GM21786 (cell line): ENCODE results near the gene PPP1CB.
"Not testable (repeated sequence)": the region's sequence is repeated elsewhere in the genome, so short reads cannot be mapped to it uniquely, and the experiment has no call there.

Source experiments
- ATAC-seq: cut with Tn5 transposase; IDR thresholded peaks from one replicate; pipeline ENCODE4 v1.9.1; 2021; ENCODE audit not compliant: unreplicated experiment

The PPP1CB gene

DNA sequence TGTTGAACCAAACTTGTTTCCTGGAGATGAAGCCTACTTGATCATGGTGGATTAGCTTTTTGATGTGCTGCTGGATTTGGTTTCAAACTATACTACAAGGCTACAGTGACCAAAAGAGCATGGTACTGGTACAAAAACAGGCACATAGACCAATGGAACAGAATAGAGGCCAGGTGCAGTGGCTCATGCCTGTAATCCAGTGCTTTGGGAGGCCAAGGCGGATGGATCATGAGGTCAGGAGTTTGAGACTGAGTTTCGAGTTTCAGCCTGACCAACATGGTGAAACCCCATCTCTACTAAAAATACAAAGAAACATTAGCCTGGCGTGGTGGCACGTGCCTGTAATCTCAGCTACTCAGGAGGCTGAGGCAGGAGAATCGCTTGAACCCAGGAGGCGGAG, 9.0 kb upstream of the PPP1CB start:
- not testable (repeated sequence) for ATAC-seq

DNA sequence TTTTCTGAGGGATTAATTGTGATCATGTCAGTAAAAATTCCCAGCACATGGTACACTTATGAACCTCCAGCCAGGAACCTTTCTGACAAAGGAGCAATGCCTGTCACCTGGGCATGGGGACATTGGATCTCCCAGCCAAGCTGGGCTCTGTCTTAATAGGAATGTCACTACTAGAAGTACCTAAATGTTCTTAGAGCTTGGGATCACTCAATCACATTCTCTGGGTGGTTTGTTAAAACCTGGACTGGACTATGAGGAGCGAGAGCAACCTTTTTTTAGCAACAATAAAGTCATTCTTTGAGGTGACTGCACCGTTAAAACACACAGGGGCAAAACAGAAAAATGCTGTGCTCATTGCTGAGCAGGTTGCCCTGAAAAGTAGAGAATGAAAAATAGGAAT, 6.4 kb upstream of the PPP1CB start:
- no peak for ATAC-seq

DNA sequence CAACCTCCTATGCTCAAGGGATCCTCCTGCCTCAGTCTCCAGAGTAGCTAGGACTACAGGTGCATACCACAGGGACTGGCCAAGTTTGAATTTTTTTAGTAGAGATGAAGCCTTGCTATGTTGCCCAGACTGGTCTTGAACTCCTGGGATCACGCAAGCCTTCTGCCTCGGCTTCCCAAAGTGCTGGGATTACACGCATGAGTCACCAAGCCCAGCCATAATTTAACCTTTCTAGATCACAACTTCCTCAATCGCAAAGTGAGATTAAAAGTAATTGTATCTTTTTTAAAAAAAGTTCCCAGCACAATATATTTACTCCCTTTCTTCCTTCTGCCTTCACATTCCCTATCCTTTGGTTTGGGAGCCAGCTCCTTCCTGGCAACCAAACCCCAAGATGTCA, 5.8 kb upstream of the PPP1CB start:
- ATAC-seq, result no peak

DNA sequence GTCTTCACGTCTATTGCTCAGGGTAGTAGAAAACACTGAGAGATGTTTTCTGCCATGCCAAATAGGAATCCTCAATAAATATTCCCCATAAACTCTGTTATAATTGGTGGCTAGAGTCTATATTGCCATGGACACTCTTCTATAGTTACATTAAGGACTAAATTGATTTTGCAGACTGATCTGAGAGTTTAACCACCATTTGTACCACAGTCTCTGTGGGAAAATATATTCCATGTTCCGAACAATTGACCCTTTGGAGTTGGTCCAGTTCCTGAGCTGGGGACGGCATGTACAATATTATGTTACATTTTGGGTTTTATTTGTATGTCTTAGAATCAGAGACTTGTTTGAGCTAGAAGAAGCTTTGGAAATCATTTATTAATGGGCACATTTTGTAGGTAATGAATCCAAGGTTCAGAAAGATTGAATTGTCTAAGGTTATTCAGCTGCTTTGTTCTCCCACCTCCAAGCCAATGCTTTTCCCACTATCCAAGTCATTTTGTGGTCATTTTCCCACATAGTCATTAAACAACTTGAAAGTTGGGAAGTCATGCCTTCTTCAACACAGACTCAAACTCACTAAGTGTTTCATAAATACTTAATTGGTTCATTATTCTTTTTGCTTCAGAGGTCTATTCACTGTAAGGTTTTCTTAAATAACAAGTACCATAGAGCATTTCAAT, 5.1 kb upstream of the PPP1CB start:
- no peak for ATAC-seq

DNA sequence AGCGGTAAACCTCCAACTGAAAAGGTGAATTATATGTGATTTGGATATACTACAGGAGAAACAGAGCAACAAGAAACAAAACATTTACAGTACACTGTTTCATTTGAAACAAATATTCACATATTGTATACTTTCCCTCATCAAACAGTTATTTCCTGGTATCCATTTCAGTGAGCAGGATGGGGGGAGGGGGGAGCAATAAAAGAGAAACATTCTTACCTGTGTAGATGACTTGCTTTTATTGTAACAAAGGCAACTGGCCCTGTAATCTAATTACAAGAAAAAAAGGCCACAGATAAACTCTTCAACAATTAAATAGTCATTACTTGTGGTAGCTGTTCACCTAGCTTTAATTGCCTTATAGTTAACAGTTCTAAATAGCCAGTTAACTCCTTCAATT, 3.9 kb upstream of the PPP1CB start:
- no peak for ATAC-seq

DNA sequence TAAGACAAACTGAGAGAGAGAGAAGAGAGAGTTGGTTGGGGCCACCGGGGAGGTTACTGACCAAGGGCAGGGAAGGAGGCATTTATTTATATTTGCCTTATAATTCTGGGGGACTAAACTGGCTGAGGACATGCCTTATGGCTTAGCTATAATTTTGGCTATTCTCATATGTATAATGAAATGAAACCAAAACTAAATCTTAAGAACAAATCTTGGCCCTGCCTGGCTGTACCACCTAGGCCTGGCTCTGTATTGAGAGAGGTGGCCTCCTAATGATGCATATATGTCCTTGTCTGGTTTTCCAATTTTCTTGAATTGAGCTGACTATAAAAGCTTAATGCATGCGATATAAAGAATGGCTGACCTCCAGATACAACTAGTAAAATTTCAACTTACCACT, 3.5 kb upstream of the PPP1CB start:
- no peak for ATAC-seq

DNA sequence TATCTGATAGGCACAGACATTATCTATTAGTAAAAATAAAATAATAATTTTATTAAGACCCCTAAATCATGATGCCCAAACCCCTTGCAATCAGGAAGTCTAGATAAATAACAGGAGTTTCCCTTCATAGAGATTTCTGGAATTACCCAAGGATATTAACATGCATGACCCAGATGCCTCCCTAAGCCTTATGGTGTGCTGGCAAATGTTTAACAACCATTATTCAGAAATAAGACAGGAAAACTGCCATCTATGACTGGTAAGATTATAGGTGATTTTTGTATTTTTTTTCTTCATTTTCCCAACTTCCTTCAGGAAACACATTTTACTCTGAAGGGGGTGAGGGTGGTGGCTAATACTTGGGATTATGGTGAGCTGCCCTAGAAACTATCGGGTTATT, 2.7 kb upstream of the PPP1CB start:
- ATAC-seq, result no peak

DNA sequence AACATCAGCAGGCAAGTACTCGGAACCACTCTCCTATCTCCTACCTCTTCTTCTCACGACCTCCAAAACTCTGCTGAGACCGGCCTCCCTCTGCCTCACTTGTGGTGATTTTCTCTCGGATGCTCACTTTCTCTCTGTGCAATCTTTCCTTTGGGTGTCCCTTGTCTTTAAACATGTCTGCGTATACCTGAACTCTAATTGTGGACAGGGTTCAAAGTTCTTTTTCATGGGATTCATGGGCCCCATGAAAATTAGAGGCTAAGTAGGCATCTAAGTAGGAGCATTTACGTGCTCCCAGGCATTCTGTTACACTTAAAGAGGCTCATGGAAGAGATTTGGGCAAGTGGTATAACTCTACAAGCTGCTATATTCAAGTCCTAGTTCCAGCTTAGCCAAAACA, 2.1 kb upstream of the PPP1CB start:
- no peak for ATAC-seq

DNA sequence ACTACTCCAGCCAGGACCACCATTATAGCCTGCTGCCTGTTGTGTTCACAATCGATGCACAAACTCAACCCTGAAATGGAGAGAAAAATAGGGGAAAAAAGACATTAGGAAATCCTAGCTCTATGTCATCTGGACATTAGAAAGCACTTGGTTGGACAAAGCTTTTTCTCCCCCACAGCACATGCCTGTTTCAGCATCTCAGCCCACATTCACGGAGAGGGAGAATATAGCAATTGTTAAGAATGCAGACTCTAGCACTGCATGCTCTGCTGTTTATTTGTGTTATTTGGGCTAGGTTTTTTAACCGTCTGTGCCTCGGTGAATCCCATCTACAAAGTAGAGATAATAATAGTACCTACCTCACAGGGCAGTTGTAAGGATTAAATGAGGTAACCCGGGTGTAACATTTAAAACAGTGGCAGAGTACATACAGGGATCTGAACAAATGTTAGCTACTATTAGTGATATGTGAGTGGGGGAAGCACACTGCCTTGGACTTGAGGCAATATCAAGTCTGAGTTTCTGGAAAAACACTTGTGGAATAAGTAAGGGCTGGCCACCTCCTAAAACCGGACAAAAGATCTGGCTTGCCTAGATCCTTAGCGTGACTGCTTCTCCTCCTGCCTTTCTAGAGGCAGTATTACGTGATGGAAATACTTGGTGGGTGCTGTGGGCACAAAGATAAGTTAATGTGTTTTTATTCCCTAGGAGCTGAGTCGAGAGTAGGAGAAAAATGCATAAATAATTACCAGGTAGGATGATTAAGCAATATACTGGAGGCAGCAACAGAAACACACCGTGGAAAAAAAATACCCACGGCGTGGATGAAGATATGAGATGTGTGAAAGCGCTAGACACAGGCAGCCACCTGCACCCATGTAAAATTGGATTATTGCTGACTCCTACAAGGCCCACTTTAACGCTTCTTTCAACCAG, 1.0 kb upstream of the PPP1CB start:
- no peak for ATAC-seq

DNA sequence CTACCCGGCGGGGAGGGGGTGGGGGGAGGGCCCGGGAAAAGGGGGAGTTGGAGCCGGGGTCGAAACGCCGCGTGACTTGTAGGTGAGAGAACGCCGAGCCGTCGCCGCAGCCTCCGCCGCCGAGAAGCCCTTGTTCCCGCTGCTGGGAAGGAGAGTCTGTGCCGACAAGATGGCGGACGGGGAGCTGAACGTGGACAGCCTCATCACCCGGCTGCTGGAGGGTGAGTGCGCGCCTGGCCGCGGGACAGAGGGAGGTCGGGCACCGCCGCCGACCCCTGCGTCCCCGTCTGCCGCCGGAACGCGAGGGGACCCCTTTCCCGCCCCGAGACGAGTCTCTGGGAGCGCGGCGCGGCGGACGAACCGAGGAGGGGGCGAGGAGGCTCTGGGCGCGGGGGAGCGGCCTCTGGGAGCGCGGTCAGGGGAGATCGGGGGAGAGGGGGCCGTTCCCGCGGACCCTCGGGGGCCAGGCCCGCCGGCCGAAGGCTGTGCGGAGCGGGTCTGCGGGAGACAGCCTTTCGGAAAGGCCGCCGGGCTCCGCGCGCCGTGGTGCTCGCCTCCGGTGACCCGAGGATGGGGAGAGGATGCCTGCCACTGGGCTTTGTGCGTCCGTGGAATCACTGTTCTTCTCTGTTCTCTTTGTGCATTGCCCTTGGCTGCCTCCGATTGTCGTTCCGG, 463 bp downstream of the PPP1CB start:
- ATAC-seq, result peak; percentile 19

DNA sequence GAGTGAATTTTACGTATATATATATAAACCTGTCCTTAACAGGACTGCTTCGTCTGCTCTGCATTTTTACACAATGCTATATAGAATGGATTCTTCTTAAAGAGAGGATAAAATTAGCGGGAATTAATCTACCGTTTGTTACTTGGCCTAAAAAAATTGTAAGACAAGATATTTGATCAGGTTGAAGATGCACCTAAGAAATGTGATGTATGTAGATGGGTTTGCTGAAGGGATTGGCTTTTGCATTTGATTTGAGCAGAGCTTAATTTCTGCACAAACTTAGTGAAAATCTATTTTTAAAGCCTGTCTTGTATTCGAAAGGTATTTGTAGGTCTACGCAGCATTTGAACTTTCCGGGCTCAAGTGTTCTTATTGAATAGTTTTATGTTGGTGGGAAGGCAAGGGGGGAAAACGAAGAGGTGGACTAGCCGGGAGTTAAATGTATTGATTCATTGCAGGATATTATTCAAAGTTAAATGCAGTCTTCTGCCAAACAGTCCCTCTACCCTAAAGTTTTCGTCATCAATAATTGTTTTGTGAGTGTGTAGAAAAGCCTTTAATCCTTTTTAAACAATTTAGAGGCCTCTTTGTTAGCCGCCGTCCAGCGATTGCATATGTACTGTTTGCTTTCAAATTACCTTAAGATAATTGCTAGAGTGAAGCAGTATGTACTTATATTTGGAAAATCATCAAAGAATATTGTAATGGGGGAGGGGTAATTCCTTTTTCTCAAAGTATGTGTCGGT, 1.2 kb downstream of the PPP1CB start:
- ATAC-seq, result no peak

DNA sequence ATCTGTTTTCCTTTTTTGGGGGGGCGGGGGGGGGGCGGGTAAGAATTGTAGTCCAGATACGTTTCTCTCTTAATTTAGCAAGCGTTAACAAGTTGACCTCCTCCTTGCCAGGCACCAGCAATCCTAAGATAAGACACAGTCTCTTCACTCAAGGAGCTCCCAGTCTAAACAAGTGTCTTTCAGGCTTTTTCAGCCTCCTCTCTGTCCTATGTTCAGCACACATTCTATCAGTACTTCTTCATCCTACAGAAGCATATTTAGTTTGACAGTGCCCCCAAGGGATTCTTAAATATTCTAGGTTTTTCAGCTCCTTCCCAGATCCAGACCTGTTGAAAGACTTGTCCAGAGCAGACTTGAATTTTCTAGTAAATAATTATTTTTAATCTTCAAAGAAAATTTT, 2.7 kb downstream of the PPP1CB start:
- ATAC-seq, result no peak

DNA sequence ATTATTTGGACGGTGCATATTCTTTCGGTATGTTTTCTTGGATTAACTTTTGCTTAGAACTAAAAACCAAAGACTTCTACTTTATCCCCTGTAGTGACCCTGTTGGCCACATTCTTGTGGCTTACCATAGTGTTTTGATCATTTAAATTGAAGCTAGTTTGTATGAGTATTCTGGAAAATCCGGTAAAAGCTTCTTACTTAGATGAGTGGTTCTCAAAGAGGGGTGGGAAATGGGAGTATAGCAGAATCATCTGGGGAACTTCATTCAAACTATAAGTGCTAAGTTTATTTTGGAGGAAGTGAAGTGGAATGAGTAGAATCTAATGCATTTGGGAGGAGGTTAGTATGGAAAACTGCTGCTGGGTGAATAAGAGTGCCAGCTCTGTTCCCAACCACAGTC, 3.8 kb downstream of the PPP1CB start:
- ATAC-seq, result no peak

DNA sequence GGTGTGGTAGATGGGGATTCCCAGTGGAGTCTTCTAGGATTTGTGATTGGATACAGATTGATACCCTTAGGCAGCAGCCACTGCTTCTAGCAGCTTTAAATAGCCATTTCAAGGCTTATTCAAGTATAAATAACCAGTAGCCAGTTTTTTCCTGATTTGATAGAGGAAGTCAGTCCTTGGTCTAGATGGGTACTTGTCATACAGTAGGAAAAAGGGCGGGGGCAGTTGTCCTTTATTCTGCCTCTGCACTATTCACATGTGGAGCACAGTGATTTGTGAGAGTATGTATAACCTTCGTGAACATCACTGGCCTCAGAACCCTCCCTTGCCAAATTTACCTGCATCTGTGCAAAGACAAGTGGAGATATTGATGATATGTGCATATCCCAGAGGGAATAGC, 6.8 kb downstream of the PPP1CB start:
- ATAC-seq, result no peak

DNA sequence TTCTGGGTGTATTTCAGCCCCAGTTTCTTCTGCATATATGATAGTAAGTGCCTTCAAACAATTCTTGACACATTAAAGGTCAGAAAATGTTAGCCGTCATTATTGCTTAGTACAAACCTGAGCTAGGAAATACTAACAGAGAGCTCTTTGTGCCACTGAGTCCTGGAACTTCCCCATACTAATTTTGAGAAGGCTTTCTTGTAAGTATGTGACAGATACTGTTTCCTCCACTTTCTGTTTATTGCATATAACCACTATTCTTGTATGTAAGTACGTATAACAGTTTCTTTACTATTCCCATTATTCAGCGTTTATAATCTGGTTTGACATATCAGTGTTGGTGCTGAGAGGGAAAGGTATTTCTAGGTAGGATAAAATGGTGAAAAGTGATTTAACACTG, 9.8 kb downstream of the PPP1CB start:
- no peak for ATAC-seq

DNA sequence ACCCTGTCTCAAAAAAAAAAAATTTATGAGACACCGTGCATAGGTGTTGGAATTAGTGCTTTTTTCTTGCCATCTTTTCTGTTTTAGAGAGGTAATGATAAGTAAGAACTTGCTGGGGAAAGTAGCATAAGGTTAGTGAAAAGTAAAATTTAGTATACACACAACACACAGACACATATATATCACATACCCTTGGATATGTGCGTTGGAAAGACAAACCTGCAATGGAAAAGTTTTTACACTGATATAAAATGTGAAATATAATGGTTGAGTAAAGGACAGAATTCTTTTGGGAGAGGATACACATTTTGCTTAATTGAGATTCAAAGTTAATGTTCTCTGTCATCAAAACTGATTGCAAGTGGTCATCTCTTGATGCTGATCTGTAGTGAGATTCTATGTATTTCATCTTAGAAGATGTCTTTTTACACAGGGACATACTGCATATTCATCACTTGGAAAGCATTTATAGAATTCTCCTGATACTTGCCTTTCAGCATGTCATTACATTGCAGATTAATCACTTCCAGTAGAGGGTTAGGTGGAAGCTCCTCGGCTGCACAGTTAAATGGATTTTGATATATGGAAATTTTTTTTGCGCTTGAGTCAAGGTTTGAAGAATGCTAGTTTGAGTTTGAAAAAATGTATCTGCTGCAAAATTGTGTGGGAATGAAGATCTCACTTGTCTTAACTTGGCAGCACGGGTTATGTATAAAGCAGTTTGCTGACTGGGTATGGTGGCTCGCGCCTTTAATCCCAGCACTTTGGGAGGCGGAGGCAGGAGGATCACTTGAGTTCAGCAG, 13.5 kb downstream of the PPP1CB start:
- no peak for ATAC-seq

DNA sequence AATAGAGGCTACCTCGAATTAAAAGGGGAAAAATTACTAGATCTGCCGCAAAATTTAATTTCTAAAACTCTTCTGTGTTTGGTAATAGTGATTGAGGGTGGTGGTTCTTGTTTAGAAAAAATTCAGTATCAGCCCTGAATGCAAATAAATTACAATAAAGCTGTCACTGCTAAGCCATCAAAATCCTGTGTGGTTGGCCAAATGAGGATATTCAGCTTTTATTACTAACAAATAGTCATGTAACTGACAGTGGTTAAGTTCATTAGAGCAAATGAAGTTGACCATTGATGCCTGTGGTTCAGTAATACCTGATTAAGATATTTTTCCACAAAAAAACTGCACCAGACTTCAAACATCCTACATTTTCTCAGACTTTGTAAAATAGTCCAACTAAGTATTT, 14.4 kb downstream of the PPP1CB start:
- ATAC-seq, result no peak

DNA sequence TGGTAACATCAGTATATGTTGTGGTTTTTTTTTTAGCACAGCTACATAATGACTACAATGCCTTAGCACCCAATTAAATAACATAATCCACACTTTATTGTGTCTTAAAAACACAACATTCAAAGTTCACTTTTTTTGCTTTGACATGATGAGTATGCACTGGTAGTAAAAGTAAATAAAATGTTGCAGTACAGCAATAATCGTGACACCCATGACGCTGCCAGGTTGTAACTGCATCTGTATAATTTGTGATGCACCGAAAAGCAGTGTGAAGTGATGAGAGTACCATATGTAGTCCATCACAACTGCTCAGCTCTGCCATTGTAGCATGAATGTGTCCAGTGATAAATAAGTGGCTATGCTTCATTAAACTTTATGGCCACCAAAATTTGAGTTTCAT, 15.7 kb downstream of the PPP1CB start:
- ATAC-seq, result no peak

DNA sequence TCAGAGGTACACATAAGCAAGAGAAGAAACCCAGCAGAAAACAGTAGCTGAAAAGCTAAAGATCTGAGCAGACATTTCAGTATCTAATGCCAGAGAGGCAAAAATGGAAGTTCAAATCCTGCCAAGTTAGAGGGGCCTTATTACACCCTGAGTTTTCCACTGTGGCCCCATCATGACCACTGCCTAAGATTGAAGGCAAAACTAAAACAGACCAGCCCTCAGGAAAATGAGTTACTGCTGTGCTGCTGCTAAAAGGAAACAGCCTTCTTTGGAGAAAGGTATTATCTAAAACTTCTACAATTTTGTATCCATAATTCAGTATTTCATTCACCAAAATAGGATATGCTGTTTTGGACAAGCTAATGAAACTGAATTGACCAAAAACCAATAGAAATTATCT, 16.8 kb downstream of the PPP1CB start:
- ATAC-seq, result no peak

DNA sequence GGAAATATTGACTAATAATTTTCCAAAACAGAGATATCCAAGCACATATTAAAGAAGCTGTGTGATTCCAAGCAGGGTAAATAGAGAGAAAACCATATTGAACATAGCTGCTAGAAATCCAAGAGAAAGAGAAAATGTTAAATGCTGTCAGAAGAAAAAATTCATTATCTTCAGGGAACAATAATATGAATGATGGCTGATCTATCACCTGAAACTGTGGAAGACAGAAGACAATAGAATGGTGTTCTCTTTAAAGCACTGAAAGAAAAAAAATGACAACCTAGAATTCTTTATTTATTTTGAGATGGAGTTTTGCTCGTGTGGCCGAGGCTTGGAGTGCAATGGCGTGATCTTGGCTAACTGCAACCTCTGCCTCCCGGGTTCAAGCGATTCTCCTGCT, 17.3 kb downstream of the PPP1CB start:
- ATAC-seq, result no peak
